Nephron progenitor cell (in vitro differentiated cells): ENCODE data around the gene RASGRP4.

Experiments used
- DNase-seq: peaks from one replicate; pipeline ENCODE4 v3.0.0; 2021
- H3K27ac Mint-ChIP-seq: 2 replicates; pipeline ENCODE4 v1.8.0; 2021; ENCODE audit warnings: mild to moderate bottlenecking, moderate library complexity, mixed read lengths
- H3K27me3 Mint-ChIP-seq: 2 replicates; pipeline ENCODE4 v1.8.0; 2021; ENCODE audit warnings: mild to moderate bottlenecking, low read depth, mixed read lengths; ENCODE audit not compliant: poor library complexity
- H3K36me3 Mint-ChIP-seq: 2 replicates; pipeline ENCODE4 v1.8.0; 2021; ENCODE audit warnings: low read depth, mixed read lengths
- H3K4me1 Mint-ChIP-seq: 2 replicates; pipeline ENCODE4 v1.8.0; 2021; ENCODE audit warnings: mixed read lengths
- H3K4me3 Mint-ChIP-seq: 2 replicates; pipeline ENCODE4 v1.8.0; 2021; ENCODE audit warnings: mild to moderate bottlenecking, moderate library complexity, mixed read lengths
- H3K9me3 Mint-ChIP-seq: 2 replicates; pipeline ENCODE4 v1.8.0; 2021; ENCODE audit warnings: mild to moderate bottlenecking, moderate library complexity, mixed read lengths
- CTCF ChIP-seq: fragments of 200-600 bp; sonication (generic); IDR thresholded peaks from 2 replicates; pipeline ENCODE4 v1.5.0; 2021; ENCODE audit warnings: antibody characterized with exemption

RASGRP4 gene

GRCh38 chr19:38457690-38458405 lies 31.8 kb upstream of the RASGRP4 start:
- peaks cover 6% of the 10 kb centered on the region for H3K27me3 Mint-ChIP-seq
- peaks cover 39% of the 10 kb centered on the region for H3K36me3 Mint-ChIP-seq
- no peak overlapping the region for H3K27ac Mint-ChIP-seq
- TF ChIP-seq CTCF: no peak
- H3K9me3 Mint-ChIP-seq: no peaks in the 10 kb centered on the region
- no peak for DNase-seq
- no peak overlapping the region for H3K4me3 Mint-ChIP-seq
- peaks cover 11% of the 10 kb centered on the region for H3K4me1 Mint-ChIP-seq

GRCh38 chr19:38457202-38457601 lies 31.2 kb upstream of the RASGRP4 start:
- H3K4me1 Mint-ChIP-seq: peaks cover 11% of the 10 kb centered on the region
- H3K9me3 Mint-ChIP-seq: no peaks in the 10 kb centered on the region
- no peak overlapping the region for H3K27ac Mint-ChIP-seq
- H3K27me3 Mint-ChIP-seq: peaks cover 4% of the 10 kb centered on the region
- no peak for TF ChIP-seq CTCF
- DNase-seq: no peak
- no peak overlapping the region for H3K4me3 Mint-ChIP-seq
- peaks cover 44% of the 10 kb centered on the region for H3K36me3 Mint-ChIP-seq

DNA sequence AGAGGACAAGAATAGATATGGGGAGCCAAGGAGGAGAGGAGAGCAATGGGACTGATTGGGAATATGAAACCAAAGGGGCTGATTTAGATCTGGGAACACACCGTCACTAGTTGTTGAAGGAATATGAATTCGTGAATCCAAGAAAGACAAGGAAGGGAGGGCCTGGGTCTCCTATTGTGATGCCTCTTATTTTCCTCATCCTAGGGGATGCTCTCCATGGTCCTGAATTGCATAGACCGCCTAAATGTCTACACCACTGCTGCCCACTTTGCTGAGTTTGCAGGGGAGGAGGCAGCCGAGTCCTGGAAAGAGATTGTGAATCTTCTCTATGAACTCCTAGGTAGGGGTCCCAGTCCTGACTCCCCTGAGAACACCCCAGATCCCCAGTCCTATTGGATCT lies 29.0 kb upstream of the RASGRP4 start:
- no peak for TF ChIP-seq CTCF
- H3K27me3 Mint-ChIP-seq: no peaks in the 10 kb centered on the region
- peak; percentile 61 for DNase-seq
- H3K9me3 Mint-ChIP-seq: no peaks in the 10 kb centered on the region
- H3K4me1 Mint-ChIP-seq: peaks cover 11% of the 10 kb centered on the region
- no peak overlapping the region for H3K4me3 Mint-ChIP-seq
- H3K27ac Mint-ChIP-seq: peak overlapping the region; percentile 54
- peaks cover 49% of the 10 kb centered on the region for H3K36me3 Mint-ChIP-seq

- Mint-ChIP-seq H3K27ac (no peak overlapping the region), H3K4me3 (no peak overlapping the region), H3K36me3 (peaks cover 36% of the 10 kb centered on the region), H3K9me3 (peaks cover 4% of the 10 kb centered on the region), H3K27me3 (no peaks in the 10 kb centered on the region), H3K4me1 (peaks cover 11% of the 10 kb centered on the region)
- no peak for TF ChIP-seq CTCF
- no peak for DNase-seq
Observed at GRCh38 chr19:38453596-38453995, 27.6 kb upstream of the RASGRP4 start.

- peaks cover 30% of the 10 kb centered on the region for H3K36me3 Mint-ChIP-seq
- no peak overlapping the region for H3K4me3 Mint-ChIP-seq
- peaks cover 4% of the 10 kb centered on the region for H3K9me3 Mint-ChIP-seq
- no peak for TF ChIP-seq CTCF
- H3K27me3 Mint-ChIP-seq: no peaks in the 10 kb centered on the region
- peaks cover 9% of the 10 kb centered on the region for H3K4me1 Mint-ChIP-seq
- H3K27ac Mint-ChIP-seq: no peak overlapping the region
- DNase-seq: peak; percentile 53
Observed at GRCh38 chr19:38452430-38453366, 26.7 kb upstream of the RASGRP4 start.
